ENCODE data around the gene MYO7B. TPM values are rescaled to one million over a fixed set of nuclear protein-coding genes. Genes with fewer than 3 reads are reported as not detected.

Gene MYO7B
- total RNA-seq, 1 donor from 2014 or later = not detected

DNA sequence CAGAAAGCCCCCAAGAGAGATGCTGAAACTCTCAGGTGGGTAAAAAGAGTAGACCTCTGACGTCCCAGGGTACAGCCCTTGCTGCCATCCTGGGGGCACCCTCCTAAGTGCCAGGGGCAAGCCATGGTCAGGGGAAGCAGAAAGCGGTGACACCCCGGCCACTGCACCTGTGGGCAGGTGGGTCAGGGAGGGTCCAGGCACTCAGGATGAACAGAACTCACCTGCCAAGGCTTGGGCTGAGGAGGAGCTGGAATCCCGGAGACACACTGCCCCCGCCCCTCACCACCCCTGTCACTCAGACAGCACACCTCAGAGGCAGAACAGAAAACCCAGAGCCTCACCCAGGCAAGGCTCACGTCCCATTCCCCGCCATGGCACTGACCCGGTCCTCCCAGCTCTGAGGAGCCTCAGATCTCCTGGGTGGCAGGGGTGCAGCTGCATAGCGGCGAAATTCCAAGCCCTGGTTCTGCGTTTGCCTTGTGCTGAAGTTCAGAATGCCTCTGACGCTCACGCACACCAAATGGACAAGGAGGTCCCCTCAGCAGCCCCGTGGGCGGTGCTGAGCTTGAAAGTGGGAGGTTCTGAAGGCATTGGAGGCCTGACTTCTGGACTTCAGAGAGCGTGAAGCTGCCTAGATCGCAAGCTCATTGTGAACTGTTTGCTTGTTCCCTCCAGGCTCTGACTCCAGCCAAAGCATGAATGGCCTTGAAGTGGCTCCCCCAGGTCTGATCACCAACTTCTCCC is 114.7 kb downstream of the MYO7B start:
- TF ChIP-seq, protein P1, sequence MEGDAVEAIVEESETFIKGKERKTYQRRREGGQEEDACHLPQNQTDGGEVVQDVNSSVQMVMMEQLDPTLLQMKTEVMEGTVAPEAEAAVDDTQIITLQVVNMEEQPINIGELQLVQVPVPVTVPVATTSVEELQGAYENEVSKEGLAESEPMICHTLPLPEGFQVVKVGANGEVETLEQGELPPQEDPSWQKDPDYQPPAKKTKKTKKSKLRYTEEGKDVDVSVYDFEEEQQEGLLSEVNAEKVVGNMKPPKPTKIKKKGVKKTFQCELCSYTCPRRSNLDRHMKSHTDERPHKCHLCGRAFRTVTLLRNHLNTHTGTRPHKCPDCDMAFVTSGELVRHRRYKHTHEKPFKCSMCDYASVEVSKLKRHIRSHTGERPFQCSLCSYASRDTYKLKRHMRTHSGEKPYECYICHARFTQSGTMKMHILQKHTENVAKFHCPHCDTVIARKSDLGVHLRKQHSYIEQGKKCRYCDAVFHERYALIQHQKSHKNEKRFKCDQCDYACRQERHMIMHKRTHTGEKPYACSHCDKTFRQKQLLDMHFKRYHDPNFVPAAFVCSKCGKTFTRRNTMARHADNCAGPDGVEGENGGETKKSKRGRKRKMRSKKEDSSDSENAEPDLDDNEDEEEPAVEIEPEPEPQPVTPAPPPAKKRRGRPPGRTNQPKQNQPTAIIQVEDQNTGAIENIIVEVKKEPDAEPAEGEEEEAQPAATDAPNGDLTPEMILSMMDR (IDR thresholded peaks at IDR 0.05; ENCODE audit: insufficient read depth, low read length, severe bottlenecking) = no peak
- H3K36me3 ChIP-seq (ENCODE audit: control insufficient read depth, insufficient read depth, low read length) = no peaks in the 10 kb centered on the region
- H3K27me3 ChIP-seq (ENCODE audit: control insufficient read depth, insufficient read depth, low read length) = peaks cover 1% of the 10 kb centered on the region
- no peak for DNase-seq (ENCODE audit: low read depth)
- no peak for FAIRE-seq
- H3K4me3 ChIP-seq (ENCODE audit: low read depth, low read length) = no peak overlapping the region

DNA sequence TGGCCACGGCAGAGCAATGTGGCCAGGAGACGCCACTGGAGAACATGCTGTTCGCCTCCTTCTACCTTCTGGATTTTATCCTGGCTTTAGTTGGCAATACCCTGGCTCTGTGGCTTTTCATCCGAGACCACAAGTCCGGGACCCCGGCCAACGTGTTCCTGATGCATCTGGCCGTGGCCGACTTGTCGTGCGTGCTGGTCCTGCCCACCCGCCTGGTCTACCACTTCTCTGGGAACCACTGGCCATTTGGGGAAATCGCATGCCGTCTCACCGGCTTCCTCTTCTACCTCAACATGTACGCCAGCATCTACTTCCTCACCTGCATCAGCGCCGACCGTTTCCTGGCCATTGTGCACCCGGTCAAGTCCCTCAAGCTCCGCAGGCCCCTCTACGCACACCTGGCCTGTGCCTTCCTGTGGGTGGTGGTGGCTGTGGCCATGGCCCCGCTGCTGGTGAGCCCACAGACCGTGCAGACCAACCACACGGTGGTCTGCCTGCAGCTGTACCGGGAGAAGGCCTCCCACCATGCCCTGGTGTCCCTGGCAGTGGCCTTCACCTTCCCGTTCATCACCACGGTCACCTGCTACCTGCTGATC is 115.4 kb downstream of the MYO7B start:
- FAIRE-seq = no peak
- Histone ChIP-seq H3K36me3 (ENCODE audit: control insufficient read depth, insufficient read depth, low read length) (no peaks in the 10 kb centered on the region), H3K4me3 (ENCODE audit: low read depth, low read length) (no peak overlapping the region), H3K27me3 (ENCODE audit: control insufficient read depth, insufficient read depth, low read length) (peaks cover 1% of the 10 kb centered on the region)
- TF ChIP-seq, protein P1 (IDR thresholded peaks at IDR 0.05; ENCODE audit: insufficient read depth, low read length, severe bottlenecking) = no peak
- no peak for DNase-seq (ENCODE audit: low read depth)

DNA sequence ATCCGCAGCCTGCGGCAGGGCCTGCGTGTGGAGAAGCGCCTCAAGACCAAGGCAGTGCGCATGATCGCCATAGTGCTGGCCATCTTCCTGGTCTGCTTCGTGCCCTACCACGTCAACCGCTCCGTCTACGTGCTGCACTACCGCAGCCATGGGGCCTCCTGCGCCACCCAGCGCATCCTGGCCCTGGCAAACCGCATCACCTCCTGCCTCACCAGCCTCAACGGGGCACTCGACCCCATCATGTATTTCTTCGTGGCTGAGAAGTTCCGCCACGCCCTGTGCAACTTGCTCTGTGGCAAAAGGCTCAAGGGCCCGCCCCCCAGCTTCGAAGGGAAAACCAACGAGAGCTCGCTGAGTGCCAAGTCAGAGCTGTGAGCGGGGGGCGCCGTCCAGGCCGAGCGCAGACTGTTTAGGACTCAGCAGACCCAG is 115.9 kb downstream of the MYO7B start:
- Histone ChIP-seq H3K27me3 (ENCODE audit: control insufficient read depth, insufficient read depth, low read length) (no peaks in the 10 kb centered on the region), H3K4me3 (ENCODE audit: low read depth, low read length) (no peak overlapping the region), H3K36me3 (ENCODE audit: control insufficient read depth, insufficient read depth, low read length) (no peaks in the 10 kb centered on the region)
- TF ChIP-seq, protein P1 (IDR thresholded peaks at IDR 0.05; ENCODE audit: insufficient read depth, low read length, severe bottlenecking) = no peak
- no peak for FAIRE-seq
- DNase-seq (ENCODE audit: low read depth) = no peak

DNA sequence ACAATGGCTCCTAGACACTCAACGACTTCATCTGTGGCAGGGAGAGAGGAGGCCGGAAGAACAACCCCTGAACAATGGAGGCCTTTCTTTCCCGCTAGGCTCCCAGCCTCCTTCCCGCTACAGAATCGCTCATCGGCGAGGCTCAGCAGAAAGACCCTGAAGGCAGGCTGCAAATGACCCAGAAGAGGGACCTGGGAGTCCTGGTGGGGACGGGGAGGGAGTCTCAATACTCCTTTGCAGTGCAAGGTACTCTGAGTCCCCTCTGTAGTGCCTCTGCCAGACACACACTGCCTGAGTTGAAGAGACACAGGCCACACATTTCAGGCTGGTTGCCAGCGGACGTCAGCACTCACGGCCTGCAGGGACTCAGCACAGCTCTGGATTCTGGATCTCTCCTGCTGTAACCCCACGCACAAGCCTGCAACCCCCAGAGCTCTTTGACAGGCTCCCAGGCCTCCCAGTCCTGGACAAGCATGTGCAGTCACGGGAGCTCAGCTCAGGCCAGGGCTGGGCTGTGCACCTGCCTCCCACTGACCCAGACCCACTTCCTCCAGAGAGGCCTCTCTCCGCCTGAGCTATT is 116.6 kb downstream of the MYO7B start:
- Histone ChIP-seq H3K36me3 (ENCODE audit: control insufficient read depth, insufficient read depth, low read length) (no peaks in the 10 kb centered on the region), H3K27me3 (ENCODE audit: control insufficient read depth, insufficient read depth, low read length) (no peaks in the 10 kb centered on the region), H3K4me3 (ENCODE audit: low read depth, low read length) (no peak overlapping the region)
- TF ChIP-seq, protein P1 (IDR thresholded peaks at IDR 0.05; ENCODE audit: insufficient read depth, low read length, severe bottlenecking) = no peak
- DNase-seq (ENCODE audit: low read depth) (no peak), FAIRE-seq (no peak)

DNA sequence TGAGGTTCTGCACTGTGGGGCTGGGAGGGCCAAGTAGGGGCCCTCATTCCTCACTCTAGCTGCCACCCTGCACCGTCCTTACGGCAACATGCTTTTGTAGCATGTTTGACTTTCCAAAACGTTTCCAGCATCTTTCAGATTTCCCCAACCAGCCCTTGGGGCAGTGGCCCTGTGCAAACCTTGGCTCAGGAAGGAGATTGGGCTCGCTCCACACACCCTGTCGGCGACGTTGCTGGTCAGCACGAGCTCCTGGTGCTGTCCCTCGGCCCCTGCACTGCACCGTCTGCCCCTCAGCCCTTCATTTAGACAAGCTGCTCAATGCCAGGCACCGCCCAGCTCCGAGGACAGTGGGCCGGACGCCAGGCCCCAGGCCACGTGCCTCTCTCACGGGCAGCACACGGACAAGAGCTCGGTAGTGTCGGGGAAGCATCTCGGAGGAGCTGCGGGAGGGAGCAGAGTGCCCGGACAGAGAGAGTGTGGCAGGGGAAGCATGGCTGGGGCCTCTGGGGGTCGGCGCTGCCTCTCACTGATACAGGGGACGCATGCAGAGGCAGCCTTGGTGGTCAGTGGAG is 117.4 kb downstream of the MYO7B start:
- H3K4me3 ChIP-seq (ENCODE audit: low read depth, low read length) = no peak overlapping the region
- H3K27me3 ChIP-seq (ENCODE audit: control insufficient read depth, insufficient read depth, low read length) = no peaks in the 10 kb centered on the region
- TF ChIP-seq, protein P1 (IDR thresholded peaks at IDR 0.05; ENCODE audit: insufficient read depth, low read length, severe bottlenecking) = no peak
- no peaks in the 10 kb centered on the region for H3K36me3 ChIP-seq (ENCODE audit: control insufficient read depth, insufficient read depth, low read length)
- no peak for FAIRE-seq
- no peak for DNase-seq (ENCODE audit: low read depth)
